Activated effector memory CD4-positive, alpha-beta T cell treated with Interleukin-2 at 50 U/mL for 16 hours (primary cell): ENCODE measurements around the gene E2F4.

Source experiments
- DNase-seq: peaks from one replicate; pipeline ENCODE4 v3.0.0-alpha.2; 2020

E2F4 gene

GRCh38 chr16:67238806-67239470 is 47.0 kb downstream of the E2F4 start:
- DNase-seq = no peak

- no peak for DNase-seq
Measured at GRCh38 chr16:67240506-67240905, 48.6 kb downstream of the E2F4 start.

- DNase-seq = no peak
Measured at GRCh38 chr16:67241008-67241900, 49.3 kb downstream of the E2F4 start.

GRCh38 chr16:67242138-67242730 is 50.3 kb downstream of the E2F4 start:
- DNase-seq = no peak

- DNase-seq = no peak
Measured at GRCh38 chr16:67243481-67243880, 51.5 kb downstream of the E2F4 start.

GRCh38 chr16:67244387-67245185 is 52.6 kb downstream of the E2F4 start:
- peak; percentile 65 for DNase-seq

GRCh38 chr16:67245186-67245585 is 53.2 kb downstream of the E2F4 start:
- DNase-seq = no peak

GRCh38 chr16:67245674-67246080 is 53.7 kb downstream of the E2F4 start:
- DNase-seq = no peak

- peak; percentile 34 for DNase-seq
Measured at GRCh38 chr16:67246081-67246755, 54.3 kb downstream of the E2F4 start.

- no peak for DNase-seq
Measured at GRCh38 chr16:67246756-67247191, 54.8 kb downstream of the E2F4 start.

- DNase-seq = peak; percentile 94
Measured at GRCh38 chr16:67247192-67248072, 55.5 kb downstream of the E2F4 start, which contains the start of gene FHOD1. FHOD1 (minus strand) TSS chr16:67247481; CDS start chr16:67247410, 71 bp downstream.

GRCh38 chr16:67248073-67248400 is 56.1 kb downstream of the E2F4 start:
- no peak for DNase-seq
